ENCODE data around the gene MBP. TPM values are rescaled to one million over a fixed set of nuclear protein-coding genes. Genes with fewer than 3 reads are reported as not detected.

MBP gene
- polyA plus RNA-seq, 1 donor from 2014 or later: 3.3 TPM

DNA sequence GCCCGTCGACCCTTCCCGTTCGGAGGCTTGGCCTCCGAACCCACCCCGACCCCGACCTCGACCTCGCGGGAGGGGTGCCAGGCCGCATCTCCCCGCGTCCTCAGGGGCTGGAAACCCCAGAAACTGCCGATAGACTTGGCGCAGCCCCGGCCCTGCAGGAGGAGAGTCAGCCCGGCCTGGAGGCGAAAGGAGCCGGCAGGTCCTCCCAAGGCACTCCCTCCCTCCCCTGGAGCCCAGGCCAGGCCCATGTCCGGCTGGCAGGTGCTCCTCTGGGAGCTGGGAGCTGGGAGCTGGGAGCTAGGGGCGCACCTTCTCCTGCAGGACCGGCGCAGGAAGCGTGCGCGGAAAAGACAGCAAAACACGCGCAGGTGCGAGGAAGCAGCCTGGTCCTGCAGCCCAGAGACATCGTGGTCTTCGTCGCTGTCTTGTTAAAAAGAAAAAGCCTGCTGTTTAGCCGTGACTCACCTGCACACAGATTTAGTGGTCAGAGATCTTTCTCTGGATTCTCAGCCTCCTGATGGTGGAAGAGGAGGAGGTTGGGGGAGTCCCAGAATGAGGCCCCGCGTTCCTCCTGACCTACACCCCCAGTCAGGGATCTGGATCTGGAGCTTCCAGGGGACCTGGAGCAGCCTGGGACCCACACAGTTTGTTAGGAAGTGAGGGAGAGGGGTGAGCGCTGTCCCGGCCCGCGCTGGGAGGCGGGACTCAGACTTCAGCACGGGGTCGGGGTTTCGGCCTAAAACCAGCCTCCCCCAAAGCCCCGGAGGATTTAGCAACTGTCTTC lies 660 bp upstream of the MBP start:
- Histone ChIP-seq H3K36me3 (ENCODE audit: insufficient read depth, low read length) (no peaks in the 10 kb centered on the region), H3K4me3 (ENCODE audit: low read length) (peak overlapping the region; percentile 54), H3K27ac (ENCODE audit: low read length) (no peak overlapping the region), H2AFZ (ENCODE audit: low read depth, low read length) (no peak overlapping the region), H4K20me1 (ENCODE audit: insufficient read depth) (no peaks in the 10 kb centered on the region), H3K9me2 (ENCODE audit: insufficient read depth, low read length) (no peaks in the 10 kb centered on the region), H3K79me2 (replicated peaks; ENCODE audit: insufficient read depth, low read length) (no peaks in the 10 kb centered on the region), H3K27me3 (ENCODE audit: insufficient read depth, low read depth, low read length) (peaks cover 53% of the 10 kb centered on the region), H3K9ac (ENCODE audit: low read length) (peak overlapping the region; percentile 9), H3K4me2 (ENCODE audit: low read length) (no peak overlapping the region), H3K9me3 (ENCODE audit: low read length) (no peaks in the 10 kb centered on the region), H3F3A (ENCODE audit: insufficient read depth, low read length, poor library complexity, severe bottlenecking) (no peaks in the 10 kb centered on the region)
- TF ChIP-seq TAF1 (IDR thresholded peaks at IDR 0.05; ENCODE audit: low read depth) (no peak), EZH2 (IDR thresholded peaks at IDR 0.05; ENCODE audit: borderline replicate concordance, insufficient read depth, low read length, poor library complexity, severe bottlenecking) (peak; percentile 66), RAD21 (conservative IDR thresholded peaks at IDR 0.05) (no peak)
- TF ChIP-seq, protein P1, sequence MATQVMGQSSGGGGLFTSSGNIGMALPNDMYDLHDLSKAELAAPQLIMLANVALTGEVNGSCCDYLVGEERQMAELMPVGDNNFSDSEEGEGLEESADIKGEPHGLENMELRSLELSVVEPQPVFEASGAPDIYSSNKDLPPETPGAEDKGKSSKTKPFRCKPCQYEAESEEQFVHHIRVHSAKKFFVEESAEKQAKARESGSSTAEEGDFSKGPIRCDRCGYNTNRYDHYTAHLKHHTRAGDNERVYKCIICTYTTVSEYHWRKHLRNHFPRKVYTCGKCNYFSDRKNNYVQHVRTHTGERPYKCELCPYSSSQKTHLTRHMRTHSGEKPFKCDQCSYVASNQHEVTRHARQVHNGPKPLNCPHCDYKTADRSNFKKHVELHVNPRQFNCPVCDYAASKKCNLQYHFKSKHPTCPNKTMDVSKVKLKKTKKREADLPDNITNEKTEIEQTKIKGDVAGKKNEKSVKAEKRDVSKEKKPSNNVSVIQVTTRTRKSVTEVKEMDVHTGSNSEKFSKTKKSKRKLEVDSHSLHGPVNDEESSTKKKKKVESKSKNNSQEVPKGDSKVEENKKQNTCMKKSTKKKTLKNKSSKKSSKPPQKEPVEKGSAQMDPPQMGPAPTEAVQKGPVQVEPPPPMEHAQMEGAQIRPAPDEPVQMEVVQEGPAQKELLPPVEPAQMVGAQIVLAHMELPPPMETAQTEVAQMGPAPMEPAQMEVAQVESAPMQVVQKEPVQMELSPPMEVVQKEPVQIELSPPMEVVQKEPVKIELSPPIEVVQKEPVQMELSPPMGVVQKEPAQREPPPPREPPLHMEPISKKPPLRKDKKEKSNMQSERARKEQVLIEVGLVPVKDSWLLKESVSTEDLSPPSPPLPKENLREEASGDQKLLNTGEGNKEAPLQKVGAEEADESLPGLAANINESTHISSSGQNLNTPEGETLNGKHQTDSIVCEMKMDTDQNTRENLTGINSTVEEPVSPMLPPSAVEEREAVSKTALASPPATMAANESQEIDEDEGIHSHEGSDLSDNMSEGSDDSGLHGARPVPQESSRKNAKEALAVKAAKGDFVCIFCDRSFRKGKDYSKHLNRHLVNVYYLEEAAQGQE (IDR thresholded peaks at IDR 0.05; ENCODE audit: borderline replicate concordance): no peak

DNA sequence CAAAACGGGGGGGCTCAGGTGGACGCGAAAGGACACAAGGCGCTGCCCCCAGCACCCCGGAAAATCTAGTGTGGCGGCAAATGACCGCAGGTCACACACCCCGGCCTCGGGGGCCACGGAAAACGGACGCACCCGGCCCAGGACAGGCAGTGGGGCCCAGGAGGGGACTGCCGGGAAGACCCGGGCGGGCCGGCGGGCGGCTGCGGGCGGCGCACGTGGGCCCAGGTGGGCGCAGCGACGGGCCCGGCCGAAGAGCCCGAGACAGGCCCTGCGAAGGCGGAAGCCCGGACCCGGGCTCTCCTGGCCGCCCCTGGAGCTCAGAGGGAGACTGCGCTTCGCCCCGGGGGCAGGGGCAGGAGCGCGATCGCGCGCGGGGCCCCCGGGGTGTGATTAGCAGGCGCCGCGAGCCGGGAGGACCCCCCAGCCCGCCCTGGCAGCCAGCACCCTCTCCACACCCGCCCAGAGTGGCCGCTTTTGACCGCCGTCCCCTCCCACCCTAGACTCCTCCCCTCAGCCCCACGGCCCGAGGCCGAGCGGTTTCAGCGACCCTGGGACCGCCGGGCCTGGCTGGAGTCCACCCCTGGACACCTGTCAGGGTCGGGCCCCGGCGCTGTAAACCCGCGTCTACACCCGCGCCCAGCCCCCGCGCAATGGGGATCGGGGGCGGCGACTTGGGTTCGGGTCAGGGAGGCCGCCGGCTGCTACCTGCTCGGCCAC lies 773 bp downstream of the MBP start:
- Histone ChIP-seq H2AFZ (ENCODE audit: low read depth, low read length) (peak overlapping the region; percentile 27), H3F3A (ENCODE audit: insufficient read depth, low read length, poor library complexity, severe bottlenecking) (no peaks in the 10 kb centered on the region), H3K27me3 (ENCODE audit: insufficient read depth, low read depth, low read length) (peaks cover 53% of the 10 kb centered on the region), H3K27ac (ENCODE audit: low read length) (no peak overlapping the region), H3K9me3 (ENCODE audit: low read length) (no peaks in the 10 kb centered on the region), H3K36me3 (ENCODE audit: insufficient read depth, low read length) (no peaks in the 10 kb centered on the region), H3K9ac (ENCODE audit: low read length) (peak overlapping the region; percentile 53), H3K4me3 (ENCODE audit: low read length) (peak overlapping the region; percentile 71), H4K20me1 (ENCODE audit: insufficient read depth) (no peaks in the 10 kb centered on the region), H3K9me2 (ENCODE audit: insufficient read depth, low read length) (no peaks in the 10 kb centered on the region), H3K4me2 (ENCODE audit: low read length) (no peak overlapping the region), H3K79me2 (replicated peaks; ENCODE audit: insufficient read depth, low read length) (no peaks in the 10 kb centered on the region)
- TF ChIP-seq RAD21 (conservative IDR thresholded peaks at IDR 0.05) (no peak), EZH2 (IDR thresholded peaks at IDR 0.05; ENCODE audit: borderline replicate concordance, insufficient read depth, low read length, poor library complexity, severe bottlenecking) (no peak), SMC3 (conservative IDR thresholded peaks at IDR 0.05; ENCODE audit: poor library complexity) (no peak), MXI1 (conservative IDR thresholded peaks at IDR 0.05; ENCODE audit: poor library complexity, severe bottlenecking) (no peak), POLR2AphosphoS5 (IDR thresholded peaks at IDR 0.05) (no peak), EP300 (conservative IDR thresholded peaks at IDR 0.05; ENCODE audit: poor library complexity, severe bottlenecking) (no peak), TAF1 (IDR thresholded peaks at IDR 0.05; ENCODE audit: low read depth) (no peak)
- TF ChIP-seq, protein P2, sequence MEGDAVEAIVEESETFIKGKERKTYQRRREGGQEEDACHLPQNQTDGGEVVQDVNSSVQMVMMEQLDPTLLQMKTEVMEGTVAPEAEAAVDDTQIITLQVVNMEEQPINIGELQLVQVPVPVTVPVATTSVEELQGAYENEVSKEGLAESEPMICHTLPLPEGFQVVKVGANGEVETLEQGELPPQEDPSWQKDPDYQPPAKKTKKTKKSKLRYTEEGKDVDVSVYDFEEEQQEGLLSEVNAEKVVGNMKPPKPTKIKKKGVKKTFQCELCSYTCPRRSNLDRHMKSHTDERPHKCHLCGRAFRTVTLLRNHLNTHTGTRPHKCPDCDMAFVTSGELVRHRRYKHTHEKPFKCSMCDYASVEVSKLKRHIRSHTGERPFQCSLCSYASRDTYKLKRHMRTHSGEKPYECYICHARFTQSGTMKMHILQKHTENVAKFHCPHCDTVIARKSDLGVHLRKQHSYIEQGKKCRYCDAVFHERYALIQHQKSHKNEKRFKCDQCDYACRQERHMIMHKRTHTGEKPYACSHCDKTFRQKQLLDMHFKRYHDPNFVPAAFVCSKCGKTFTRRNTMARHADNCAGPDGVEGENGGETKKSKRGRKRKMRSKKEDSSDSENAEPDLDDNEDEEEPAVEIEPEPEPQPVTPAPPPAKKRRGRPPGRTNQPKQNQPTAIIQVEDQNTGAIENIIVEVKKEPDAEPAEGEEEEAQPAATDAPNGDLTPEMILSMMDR (IDR thresholded peaks at IDR 0.05; ENCODE audit: poor library complexity, severe bottlenecking): no peak
- TF ChIP-seq, protein P1 (IDR thresholded peaks at IDR 0.05; ENCODE audit: borderline replicate concordance): no peak

Measured in neural cell (in vitro differentiated cells).